Measurements from ENCODE around the gene PDE6D. TPM values are rescaled to one million over a fixed set of nuclear protein-coding genes. Genes with fewer than 3 reads are reported as not detected.

PDE6D gene
- total and polyA plus RNA-seq, 2 donors (not counting 1 experiment from before 2014, with no cell fraction given) = 31.9 to 36.5 TPM

- no peaks in the 10 kb centered on the region for H4K20me1 ChIP-seq (ENCODE audit: control insufficient read depth, insufficient read depth, low read length, poor library complexity, severe bottlenecking)
- DNase-seq = no peak
- H3K27me3 Mint-ChIP-seq = no peaks in the 10 kb centered on the region
- H3K9me3 Mint-ChIP-seq (ENCODE audit: insufficient read depth) = no peaks in the 10 kb centered on the region
- WGBS (ENCODE audit: insufficient coverage) = 96% methylated on average over 7 of the region's 7 CpGs
- no peak overlapping the region for H2AFZ ChIP-seq (ENCODE audit: insufficient read depth, low read depth, low read length, poor library complexity, severe bottlenecking)
- no peak overlapping the region for H3K9ac ChIP-seq (ENCODE audit: low read length)
- H3K27me3 ChIP-seq (replicated peaks in 1 of 4; ENCODE audit: control extremely low read depth in 1 of 4, control insufficient read depth in 3 of 4, insufficient read depth in 4 of 4, low read length in 3 of 4) = no peaks in the 10 kb centered on the region
- no peaks in the 10 kb centered on the region for H3K36me3 ChIP-seq (replicated peaks in 1 of 2; ENCODE audit: control extremely low read depth in 1 of 2, control insufficient read depth in 1 of 2, extremely low read depth in 1 of 2, insufficient read depth in 2 of 2, low read length in 1 of 2)
- H3K27ac ChIP-seq (ENCODE audit: low read length in 2 of 2) = no peak overlapping the region
- H3K4me1 Mint-ChIP-seq = no peaks in the 10 kb centered on the region
- H3K4me2 ChIP-seq (replicated peaks; ENCODE audit: low read depth, low read length, poor library complexity, severe bottlenecking) = no peak overlapping the region
- H3K9me3 ChIP-seq (ENCODE audit: control extremely low read depth in 1 of 3, control insufficient read depth in 2 of 3, insufficient read depth in 1 of 3, low read length in 2 of 3) = no peaks in the 10 kb centered on the region
- no peak for ATAC-seq (ENCODE audit: low read depth)
- no peak overlapping the region for H3K4me3 Mint-ChIP-seq
- ChIA-PET CTCF (interaction anchor here (1.3 kb wide), 1 partner anchor 21 kb away, joined by 9 read pairs; no protein-coding TSS in a partner anchor), POLR2A (interaction anchor here (1.6 kb wide), 1 partner anchor 9 kb away, joined by 13 read pairs; no protein-coding TSS in a partner anchor)
- no peaks in the 10 kb centered on the region for H3K79me2 ChIP-seq (ENCODE audit: control insufficient read depth, insufficient read depth, low read length)
- no peak overlapping the region for H3K4me3 ChIP-seq (ENCODE audit: control extremely low read depth in 1 of 5, extremely low read depth in 1 of 5, insufficient read depth in 1 of 5, low read depth in 2 of 5, low read length in 4 of 5)
- no peaks in the 10 kb centered on the region for H3K4me1 ChIP-seq (ENCODE audit: control insufficient read depth in 2 of 2, insufficient read depth in 2 of 2, low read length in 2 of 2)
- TF ChIP-seq, protein P1, sequence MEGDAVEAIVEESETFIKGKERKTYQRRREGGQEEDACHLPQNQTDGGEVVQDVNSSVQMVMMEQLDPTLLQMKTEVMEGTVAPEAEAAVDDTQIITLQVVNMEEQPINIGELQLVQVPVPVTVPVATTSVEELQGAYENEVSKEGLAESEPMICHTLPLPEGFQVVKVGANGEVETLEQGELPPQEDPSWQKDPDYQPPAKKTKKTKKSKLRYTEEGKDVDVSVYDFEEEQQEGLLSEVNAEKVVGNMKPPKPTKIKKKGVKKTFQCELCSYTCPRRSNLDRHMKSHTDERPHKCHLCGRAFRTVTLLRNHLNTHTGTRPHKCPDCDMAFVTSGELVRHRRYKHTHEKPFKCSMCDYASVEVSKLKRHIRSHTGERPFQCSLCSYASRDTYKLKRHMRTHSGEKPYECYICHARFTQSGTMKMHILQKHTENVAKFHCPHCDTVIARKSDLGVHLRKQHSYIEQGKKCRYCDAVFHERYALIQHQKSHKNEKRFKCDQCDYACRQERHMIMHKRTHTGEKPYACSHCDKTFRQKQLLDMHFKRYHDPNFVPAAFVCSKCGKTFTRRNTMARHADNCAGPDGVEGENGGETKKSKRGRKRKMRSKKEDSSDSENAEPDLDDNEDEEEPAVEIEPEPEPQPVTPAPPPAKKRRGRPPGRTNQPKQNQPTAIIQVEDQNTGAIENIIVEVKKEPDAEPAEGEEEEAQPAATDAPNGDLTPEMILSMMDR (IDR thresholded peaks at IDR 0.05) = no peak
- no peak for TF ChIP-seq EZH2 (IDR thresholded peaks at IDR 0.05; ENCODE audit: borderline replicate concordance, insufficient read depth, low read depth, low read length, poor library complexity, severe bottlenecking)
- intact Hi-C loops (cut with micrococcal nuclease) = no loop called here
- H3K27ac Mint-ChIP-seq = no peak overlapping the region
Observed at GRCh38 chr2:231693956-231694355, 87.1 kb downstream of the PDE6D start.

GRCh38 chr2:231692847-231693246, 88.2 kb downstream of the PDE6D start:
- ATAC-seq (ENCODE audit: low read depth) (no peak), DNase-seq (no peak)
- Mint-ChIP-seq H3K9me3 (ENCODE audit: insufficient read depth) (no peaks in the 10 kb centered on the region), H3K27ac (no peak overlapping the region), H3K4me3 (no peak overlapping the region), H3K4me1 (peaks cover 3% of the 10 kb centered on the region), H3K27me3 (no peaks in the 10 kb centered on the region)
- H3K27ac ChIP-seq (ENCODE audit: low read length in 2 of 2) = no peak overlapping the region
- H3K4me2 ChIP-seq (replicated peaks; ENCODE audit: low read depth, low read length, poor library complexity, severe bottlenecking) = no peak overlapping the region
- intact Hi-C loops (cut with micrococcal nuclease) = no loop called here
- H2AFZ ChIP-seq (ENCODE audit: insufficient read depth, low read depth, low read length, poor library complexity, severe bottlenecking) = no peak overlapping the region
- POLR2A ChIA-PET = interaction anchor here (1.6 kb wide), 1 partner anchor 8 kb away, joined by 13 read pairs; no protein-coding TSS in a partner anchor
- H3K27me3 ChIP-seq (replicated peaks in 1 of 4; ENCODE audit: control extremely low read depth in 1 of 4, control insufficient read depth in 3 of 4, insufficient read depth in 4 of 4, low read length in 3 of 4) = no peaks in the 10 kb centered on the region
- TF ChIP-seq, protein P1 (IDR thresholded peaks at IDR 0.05) = no peak
- no peak for TF ChIP-seq EZH2 (IDR thresholded peaks at IDR 0.05; ENCODE audit: borderline replicate concordance, insufficient read depth, low read depth, low read length, poor library complexity, severe bottlenecking)
- no peaks in the 10 kb centered on the region for H3K9me3 ChIP-seq (ENCODE audit: control extremely low read depth in 1 of 3, control insufficient read depth in 2 of 3, insufficient read depth in 1 of 3, low read length in 2 of 3)
- no peaks in the 10 kb centered on the region for H3K36me3 ChIP-seq (replicated peaks in 1 of 2; ENCODE audit: control extremely low read depth in 1 of 2, control insufficient read depth in 1 of 2, extremely low read depth in 1 of 2, insufficient read depth in 2 of 2, low read length in 1 of 2)
- no peaks in the 10 kb centered on the region for H3K79me2 ChIP-seq (ENCODE audit: control insufficient read depth, insufficient read depth, low read length)
- H4K20me1 ChIP-seq (ENCODE audit: control insufficient read depth, insufficient read depth, low read length, poor library complexity, severe bottlenecking) = no peaks in the 10 kb centered on the region
- peaks cover 0 to under 1% of the 10 kb centered on the region in 2 donors for H3K4me1 ChIP-seq (ENCODE audit: control insufficient read depth in 2 of 2, insufficient read depth in 2 of 2, low read length in 2 of 2)
- no peak overlapping the region for H3K4me3 ChIP-seq (ENCODE audit: control extremely low read depth in 1 of 5, extremely low read depth in 1 of 5, insufficient read depth in 1 of 5, low read depth in 2 of 5, low read length in 4 of 5)
- CTCF ChIA-PET = interaction anchor here (1.3 kb wide), 1 partner anchor 22 kb away, joined by 9 read pairs; no protein-coding TSS in a partner anchor
- H3K9ac ChIP-seq (ENCODE audit: low read length) = no peak overlapping the region
- 96% methylated on average over 13 of the region's 13 CpGs for WGBS (ENCODE audit: insufficient coverage)
